Fibroblast of the conjunctiva (primary cell): Measurements from ENCODE around the gene KRTAP10-8.
"Not testable (repeated sequence)": the region's sequence is repeated elsewhere in the genome, so short reads cannot be mapped to it uniquely, and the experiment has no call there.

Experiments
- DNase-seq: peaks from one replicate; pipeline ENCODE4 v3.0.0-alpha.2; 2010; ENCODE audit warnings: low read depth

The KRTAP10-8 gene

DNA sequence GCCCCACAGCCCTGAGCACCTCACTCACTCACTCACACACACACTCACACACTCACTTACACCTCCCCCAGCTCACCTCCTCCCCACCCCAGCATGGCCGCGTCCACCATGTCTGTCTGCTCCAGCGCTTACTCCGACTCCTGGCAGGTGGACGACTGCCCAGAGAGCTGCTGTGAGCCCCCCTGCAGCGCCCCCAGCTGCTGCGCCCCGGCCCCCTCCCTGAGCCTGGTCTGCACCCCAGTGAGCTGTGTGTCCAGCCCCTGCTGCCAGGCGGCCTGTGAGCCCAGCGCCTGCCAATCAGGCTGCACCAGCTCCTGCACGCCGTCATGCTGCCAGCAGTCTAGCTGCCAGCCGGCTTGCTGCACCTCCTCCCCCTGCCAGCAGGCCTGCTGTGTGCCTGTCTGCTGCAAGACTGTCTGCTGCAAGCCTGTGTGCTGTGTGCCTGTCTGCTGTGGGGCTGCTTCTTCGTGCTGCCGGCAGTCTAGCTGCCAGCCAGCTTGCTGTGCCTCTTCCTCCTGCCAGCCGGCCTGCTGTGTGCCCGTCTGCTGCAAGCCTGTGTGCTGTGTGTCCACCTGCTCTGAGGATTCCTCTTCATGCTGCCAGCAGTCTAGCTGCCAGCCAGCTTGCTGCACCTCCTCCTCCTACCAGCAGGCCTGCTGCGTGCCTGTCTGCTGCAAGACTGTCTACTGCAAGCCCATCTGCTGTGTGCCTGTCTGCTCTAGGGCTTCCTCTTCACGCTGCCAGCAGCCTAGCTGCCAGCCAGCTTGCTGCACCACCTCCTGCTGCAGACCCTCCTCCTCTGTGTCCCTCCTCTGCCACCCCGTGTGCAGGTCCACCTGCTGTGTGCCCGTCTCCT is 34.7 kb downstream of the KRTAP10-8 start, which contains the start of gene KRTAP10-11:
Gene KRTAP10-11 (plus strand): TSS at position 49 of the 856 bp plus-strand sequence. CDS start 45 bp downstream, at position 94.
- not testable (repeated sequence) for DNase-seq

DNA sequence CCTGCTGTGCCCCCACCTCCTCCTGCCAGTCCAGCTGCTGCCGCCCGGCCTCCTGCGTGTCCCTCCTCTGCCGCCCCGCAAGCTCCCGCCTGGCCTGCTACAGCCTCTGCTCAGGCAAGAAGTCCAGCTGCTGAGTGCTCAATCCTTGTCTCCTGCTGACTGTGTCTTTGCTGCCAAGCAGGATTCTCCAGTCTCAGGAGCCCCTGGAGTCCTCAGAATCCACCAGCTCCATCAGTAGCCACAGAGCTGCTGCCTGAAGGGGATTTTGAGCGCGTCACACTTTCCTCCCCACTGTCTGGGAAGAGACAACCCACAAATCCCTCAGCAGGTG is 35.3 kb downstream of the KRTAP10-8 start:
- DNase-seq = no peak

DNA sequence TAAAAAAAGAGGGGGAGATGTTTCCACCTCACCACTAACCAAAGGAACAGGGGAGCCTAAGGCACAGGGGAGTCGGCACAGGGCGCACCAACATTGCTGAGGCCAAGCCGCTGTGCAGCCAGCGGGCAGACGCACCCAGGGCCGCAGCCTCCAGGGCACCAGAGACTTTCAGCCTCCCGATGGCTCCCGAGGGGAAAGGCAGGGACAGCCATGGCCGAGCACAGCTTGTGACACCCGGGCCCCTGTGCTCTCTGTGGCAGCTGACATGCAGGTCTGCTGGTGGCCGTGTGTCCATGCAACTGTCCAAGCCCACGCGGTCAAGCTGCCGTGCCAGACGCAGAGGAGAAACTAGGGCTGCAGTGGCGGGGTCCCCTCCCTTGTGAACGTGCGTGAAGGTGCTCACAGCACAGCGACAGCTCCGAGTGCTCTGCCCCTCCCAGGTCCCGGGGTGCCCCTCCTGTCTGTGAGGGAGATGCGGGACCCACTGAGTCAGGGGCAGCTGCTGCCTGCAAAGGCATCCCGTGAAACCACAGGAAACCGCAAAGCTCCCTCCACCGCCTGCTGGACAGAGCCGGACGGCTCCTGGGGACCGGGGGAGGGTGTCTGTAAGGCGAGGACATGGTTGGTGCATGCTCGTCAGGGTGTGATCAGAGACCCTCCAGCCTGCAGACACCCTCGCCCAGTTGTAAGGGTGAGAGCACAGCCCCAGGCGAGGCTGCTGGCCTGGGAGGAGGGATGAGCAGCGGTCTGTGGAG is 36.9 kb downstream of the KRTAP10-8 start:
- no peak for DNase-seq

DNA sequence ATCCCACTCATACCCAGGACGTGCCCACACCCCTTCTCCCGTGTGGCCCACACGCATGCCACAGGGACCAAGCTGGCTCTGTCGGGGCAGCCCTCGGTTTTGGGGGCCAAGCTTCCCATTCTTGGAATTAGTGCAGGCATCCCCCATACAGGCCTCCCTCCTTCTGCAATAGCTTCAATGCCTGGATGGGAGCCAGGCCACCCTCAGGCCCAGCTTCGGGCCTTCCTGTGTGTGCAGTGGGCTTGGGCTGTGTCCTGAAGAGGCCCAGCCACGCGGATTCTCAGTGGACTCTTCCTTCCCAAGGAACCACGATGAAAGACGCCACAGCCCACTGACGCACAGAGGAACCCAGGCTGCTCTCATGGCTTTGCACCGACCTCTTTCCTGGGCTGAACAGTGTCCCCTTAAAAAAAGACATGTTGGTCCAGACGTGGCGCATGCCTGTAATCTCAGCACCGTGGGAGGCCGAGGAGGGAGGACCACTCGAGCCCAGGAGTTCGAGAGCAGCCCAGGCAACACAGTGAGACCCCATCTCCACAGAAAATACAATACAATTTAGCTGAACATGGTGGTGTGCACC is 37.7 kb downstream of the KRTAP10-8 start:
- DNase-seq = no peak

DNA sequence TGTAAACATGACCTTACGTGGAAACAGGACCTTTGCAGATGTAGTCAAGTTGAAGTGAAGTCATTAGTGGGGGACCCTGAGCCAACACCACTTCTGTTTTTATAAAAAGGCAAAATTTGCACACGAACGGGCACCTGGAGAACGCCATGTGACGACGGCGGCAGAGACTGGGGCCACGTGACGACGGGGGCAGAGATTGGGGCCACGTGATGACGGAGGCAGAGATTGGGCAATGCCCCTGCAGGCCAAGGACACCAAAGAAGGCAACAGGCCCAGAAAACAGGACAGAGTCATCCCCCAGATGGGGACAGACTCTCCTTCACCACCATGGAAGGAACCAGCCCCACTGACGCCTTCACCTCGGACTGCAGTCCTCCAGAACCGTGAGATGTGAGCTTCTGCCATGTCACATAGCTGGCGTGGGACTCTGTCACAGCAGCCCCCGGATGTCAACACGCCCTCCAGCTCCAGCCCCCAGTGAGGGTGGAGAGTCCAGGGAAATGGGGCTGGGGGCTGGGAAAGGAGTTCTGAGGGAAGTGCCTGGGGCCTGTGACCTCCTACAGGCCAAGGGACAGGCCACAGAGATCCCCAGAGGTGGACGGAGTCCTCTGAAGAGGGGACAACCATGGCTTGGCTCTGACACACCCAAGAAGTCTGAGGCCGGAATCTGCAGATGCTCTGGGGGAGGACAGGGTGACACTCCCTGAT is 38.5 kb downstream of the KRTAP10-8 start:
- DNase-seq = no peak

DNA sequence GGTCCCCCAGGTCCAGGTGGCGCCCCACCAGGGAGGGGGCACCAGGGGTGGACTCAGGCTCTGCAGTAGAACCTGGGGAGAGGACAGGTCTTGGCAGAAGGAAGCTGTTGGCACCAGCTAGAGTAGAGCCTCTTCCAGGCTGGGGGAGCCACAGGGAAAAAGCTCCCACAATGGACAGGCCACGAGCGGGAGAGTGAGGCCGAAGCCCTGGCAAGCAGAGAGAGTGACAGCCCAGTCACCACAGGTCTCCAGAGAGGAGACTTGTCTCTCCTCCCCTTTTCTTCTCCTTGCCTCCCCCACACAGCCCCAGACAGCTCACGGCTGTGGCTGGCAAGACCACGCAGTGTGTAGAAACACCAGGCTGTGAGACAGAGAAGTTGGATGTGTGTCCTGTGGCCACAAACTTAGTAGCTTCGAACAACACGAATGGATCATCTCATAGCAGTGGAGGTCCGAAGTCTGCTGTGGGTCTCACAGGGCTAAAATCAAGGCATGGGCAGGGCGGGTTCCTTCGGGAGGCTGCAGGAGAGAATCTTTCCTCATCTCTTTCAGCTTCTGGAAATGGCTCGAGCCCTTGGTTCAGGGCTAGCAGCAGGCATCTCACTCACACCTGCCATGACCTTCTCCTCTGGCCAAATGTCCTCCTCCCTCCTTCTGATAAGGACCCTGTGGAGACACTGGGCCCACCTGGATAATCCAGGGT is 39.2 kb downstream of the KRTAP10-8 start:
- no peak for DNase-seq

DNA sequence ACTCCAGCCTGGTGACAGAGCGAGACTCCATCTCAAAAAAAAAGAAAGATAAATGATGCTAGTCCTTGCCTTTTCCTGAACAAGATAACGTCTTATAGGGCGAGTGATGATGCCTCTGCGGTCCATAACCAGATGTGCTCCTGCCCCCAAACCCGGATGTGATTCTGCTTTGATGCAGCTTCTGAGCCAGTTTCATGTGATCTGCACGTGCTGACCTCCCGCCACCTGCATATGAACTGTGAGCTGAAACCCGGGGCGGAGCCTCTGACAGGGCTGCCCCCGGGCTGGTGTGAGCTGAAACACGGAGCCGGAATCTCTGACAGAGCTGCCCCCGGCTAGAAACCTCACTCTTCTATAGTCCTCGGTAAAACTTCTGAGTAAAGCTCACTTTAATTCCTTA is 41.2 kb downstream of the KRTAP10-8 start:
- no peak for DNase-seq

DNA sequence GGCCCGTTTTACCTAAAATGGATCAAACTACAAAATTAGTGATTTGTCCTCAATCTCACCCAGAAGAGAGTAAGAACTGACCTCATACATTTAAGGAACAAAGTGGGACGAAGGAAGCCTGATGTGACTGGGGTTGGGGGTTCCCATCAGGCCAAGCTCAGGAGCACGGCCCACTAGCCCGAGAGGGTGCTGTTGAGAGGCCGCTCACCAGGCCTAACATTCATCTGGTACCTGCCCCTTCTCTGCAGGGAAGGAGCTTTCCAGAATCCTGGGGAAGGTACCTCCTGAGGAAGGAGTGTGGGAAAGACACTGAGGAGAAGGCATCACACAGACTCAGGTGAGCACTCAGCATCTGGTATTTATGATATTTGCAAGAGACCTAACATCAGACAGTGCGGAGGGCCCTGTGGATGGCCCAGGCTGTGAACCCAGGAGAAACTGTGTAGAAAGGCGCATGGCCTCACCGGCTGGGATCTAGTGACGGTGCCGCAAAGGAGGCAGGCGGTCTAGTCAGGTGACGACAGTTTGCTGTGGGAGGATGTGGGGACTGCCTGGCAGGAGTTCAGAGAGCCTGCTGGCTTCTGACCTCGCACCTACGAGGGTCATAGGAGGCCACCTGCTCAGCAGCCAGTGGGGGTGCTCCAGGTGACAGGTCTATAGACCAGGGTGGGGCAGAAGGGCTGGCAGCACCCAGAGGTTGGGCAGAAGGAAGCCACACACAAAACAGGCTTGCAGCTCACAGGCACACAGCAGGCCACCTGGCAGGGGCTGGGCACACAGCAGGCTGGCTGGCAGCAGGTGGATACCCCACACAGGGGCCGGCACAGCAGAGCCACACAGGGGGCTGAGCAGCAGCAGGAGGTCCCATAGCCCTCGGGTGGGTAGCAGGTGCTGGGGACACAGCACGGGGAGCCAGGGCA is 42.0 kb downstream of the KRTAP10-8 start:
- no peak for DNase-seq

DNA sequence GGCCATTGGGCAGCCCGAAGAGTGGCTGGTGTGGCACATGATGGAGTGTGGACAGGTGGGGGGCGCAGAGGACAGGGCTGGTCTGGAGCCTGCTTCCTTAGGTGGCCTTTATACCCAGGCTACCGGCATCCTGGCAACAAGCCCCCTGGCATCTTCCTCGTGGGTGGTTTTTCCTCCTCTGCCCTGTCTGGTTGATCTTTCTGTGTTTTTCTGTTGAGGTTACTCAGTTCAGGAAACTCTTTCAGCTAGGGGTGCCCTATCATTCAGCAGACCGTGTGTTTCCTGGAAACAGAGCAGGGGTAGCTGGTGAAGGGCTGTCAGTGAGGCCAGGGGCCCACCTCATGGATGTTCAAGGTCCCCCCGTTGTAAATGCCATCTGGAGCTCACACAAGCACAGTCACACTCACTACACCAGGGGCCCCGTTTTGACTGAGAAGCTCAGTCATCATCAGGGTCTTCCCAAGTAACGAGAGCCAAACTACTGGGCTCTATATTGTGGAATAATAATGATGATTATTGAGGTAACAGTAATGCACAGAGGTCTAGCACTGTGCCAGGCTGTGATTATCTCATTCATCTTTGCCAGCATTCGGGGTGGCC is 42.8 kb downstream of the KRTAP10-8 start, which contains the start of gene KRTAP12-4:
Gene KRTAP12-4 (minus strand): TSS at position 84 of the 600 bp plus-strand sequence. CDS start 45 bp downstream, at position 39.
- DNase-seq = no peak

DNA sequence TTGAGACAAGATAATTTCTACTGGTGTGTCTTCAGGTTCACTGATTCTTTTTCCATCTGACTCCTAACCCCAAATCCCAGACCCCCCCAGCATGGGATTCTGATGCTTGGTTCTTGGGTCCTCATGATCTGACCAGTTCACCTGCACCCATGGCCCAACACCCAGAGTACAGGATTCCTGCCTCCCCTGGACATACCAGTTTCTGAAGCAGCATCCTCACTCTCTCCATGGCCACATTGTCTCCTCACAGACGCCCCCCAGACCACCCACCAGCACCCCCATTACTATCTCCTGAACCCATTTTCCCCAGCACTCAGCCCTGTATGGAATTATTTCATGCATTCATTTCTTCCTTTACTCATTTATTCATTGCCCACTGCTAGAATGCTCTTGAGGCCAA is 45.0 kb downstream of the KRTAP10-8 start:
- DNase-seq = no peak

DNA sequence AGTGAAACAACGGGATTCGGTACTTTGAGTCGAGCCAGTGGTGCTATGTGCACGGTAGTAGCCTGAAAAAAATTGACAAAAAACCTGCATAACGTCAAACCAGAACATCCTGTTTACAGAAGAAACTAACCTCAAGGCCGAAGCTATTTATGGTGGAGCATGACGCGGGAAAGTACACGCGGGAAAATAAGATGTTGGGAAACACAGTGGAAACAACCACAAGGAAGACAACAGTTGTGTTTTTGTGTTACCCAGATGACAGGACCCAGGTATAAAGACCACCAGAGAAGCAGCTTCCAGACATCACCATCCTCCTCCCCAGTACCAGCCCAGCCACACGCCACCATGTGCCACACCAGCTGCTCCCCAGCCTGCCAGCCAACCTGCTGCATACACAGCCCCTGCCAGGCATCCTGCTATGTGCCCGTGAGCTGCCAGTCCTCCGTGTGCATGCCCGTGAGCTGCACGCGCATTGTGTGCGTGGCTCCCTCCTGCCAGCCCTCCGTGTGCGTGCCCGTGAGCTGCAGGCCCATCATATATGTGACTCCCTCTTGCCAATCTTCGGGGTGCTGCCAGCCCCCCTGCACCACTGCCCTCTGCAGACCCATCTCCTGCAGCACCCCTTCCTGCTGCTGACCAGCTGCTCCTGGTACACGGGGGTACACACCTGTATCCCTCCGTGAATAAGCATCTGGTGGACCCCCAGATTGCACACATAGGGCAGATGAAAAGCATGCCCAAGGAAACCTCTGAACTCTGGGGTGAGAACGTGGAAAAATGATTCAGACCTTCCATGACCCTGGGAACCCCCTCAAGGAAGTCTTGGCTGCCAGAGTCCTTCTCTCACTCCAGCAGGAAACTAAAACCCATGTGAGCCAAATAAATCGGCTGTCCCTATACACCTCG is 46.0 kb downstream of the KRTAP10-8 start, which contains the start of gene KRTAP12-3:
Gene KRTAP12-3 (plus strand): TSS at position 298 of the 906 bp plus-strand sequence. CDS start 48 bp downstream, at position 346.
- DNase-seq = no peak

DNA sequence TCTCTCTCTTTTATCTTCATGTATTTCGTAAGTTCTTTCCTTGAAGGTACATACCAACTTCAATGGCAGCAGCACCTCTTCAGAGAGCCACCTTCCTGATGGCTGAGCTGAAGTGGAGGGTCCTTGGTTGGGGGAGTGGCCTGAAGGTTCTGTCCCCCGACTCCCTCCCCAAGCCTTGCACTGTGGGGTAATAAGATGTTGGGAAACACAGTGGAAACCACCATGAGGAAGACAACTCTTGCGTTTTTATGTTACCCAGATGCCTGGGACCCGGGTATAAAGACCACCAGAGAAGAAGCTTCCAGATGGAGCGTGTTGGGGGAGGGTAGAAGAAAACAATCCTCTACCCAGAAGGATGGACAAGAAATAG is 46.6 kb downstream of the KRTAP10-8 start:
- no peak for DNase-seq

DNA sequence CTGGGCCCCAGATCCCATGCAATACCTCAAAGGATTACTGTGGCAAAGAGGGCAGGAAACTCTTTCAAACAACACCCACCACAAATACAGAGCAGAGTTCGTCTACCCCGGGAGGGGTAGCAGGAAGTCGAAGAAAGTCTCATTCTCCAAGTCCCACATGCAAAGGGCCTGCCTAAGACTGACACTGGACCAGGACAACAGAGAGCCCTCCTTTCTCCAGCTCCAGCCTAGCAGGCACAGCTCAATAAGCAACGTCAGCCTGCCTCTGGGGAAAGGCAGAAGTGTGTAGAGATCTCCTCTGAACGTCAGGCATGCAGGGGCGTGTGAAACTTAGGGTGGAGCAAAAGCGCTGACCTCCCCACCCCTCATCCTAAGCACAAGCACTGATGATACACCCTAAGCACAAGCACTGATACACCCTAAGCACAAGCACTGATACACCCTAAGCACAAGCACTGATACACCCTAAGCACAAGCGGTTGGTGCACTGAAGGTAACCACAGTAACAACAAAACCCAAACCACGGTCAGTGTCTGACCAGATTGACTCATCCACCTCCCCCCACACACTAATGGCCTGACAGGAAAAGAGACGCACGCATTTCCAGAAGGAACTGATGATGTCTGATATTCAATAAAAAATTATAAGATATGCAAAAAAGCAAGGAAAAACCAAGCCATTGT is 47.2 kb downstream of the KRTAP10-8 start:
- DNase-seq = no peak

DNA sequence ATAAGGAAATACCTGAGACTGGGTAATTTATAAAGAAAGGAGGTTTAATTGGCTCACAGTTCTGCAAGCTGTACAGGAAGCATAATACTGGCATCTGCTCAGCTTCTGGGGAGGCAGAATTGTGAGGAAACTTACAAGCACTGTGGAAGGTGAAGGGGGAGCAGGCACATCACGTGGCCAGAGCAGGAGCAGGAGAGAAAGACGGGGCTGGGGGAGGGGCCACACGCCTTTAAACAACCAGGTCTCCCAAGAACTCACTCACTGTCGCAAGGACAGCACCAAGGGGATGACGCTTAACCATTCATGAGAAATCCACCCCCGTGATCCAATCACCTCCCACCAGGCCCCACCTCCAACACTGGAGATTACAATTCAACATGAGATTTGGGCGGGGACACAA is 49.7 kb downstream of the KRTAP10-8 start:
- not testable (repeated sequence) for DNase-seq
